ENCODE data around the gene CNGA4.
"Not testable (repeated sequence)": the region's sequence is repeated elsewhere in the genome, so short reads cannot be mapped to it uniquely, and the experiment has no call there.

CNGA4 gene

GRCh38 chr11:6268820-6269219 lies 29.9 kb downstream of the CNGA4 start:
- Histone ChIP-seq H3K27ac (ENCODE audit: low read depth, low read length) (no peak overlapping the region), H3K4me3 (ENCODE audit: low read depth, low read length) (no peak overlapping the region), H3K9ac (ENCODE audit: low read length) (no peak overlapping the region), H3K27me3 (ENCODE audit: control insufficient read depth, insufficient read depth, low read length) (peaks cover 11% of the 10 kb centered on the region; the same call in 1 of the 2 replicates), H3K9me3 (ENCODE audit: control insufficient read depth, insufficient read depth, low read depth, low read length) (no peaks in the 10 kb centered on the region), H3K36me3 (ENCODE audit: control insufficient read depth, insufficient read depth, low read length) (no peaks in the 10 kb centered on the region), H3K4me1 (ENCODE audit: control insufficient read depth, insufficient read depth, low read length) (no peaks in the 10 kb centered on the region)

- H3K9me3 ChIP-seq (ENCODE audit: control insufficient read depth, insufficient read depth, low read depth, low read length) = no peaks in the 10 kb centered on the region
- H3K9ac ChIP-seq (ENCODE audit: low read length) = no peak overlapping the region
- H3K4me1 ChIP-seq (ENCODE audit: control insufficient read depth, insufficient read depth, low read length) = no peaks in the 10 kb centered on the region
- H3K27me3 ChIP-seq (ENCODE audit: control insufficient read depth, insufficient read depth, low read length) = peaks cover 9% of the 10 kb centered on the region; the same call in 1 of the 2 replicates
- H3K36me3 ChIP-seq (ENCODE audit: control insufficient read depth, insufficient read depth, low read length) = no peaks in the 10 kb centered on the region
- H3K4me3 ChIP-seq (ENCODE audit: low read depth, low read length) = no peak overlapping the region
- H3K27ac ChIP-seq (ENCODE audit: low read depth, low read length) = no peak overlapping the region
Measured at GRCh38 chr11:6269994-6270393, 31.1 kb downstream of the CNGA4 start.

- Histone ChIP-seq H3K27me3 (ENCODE audit: control insufficient read depth, insufficient read depth, low read length) (peaks cover 7% of the 10 kb centered on the region; the same call in 1 of the 2 replicates), H3K36me3 (ENCODE audit: control insufficient read depth, insufficient read depth, low read length) (no peaks in the 10 kb centered on the region)
Measured at GRCh38 chr11:6270584-6271246, 31.8 kb downstream of the CNGA4 start.

GRCh38 chr11:6271598-6271997 lies 32.7 kb downstream of the CNGA4 start:
- H3K9me3 ChIP-seq (ENCODE audit: control insufficient read depth, insufficient read depth, low read depth, low read length) = no peaks in the 10 kb centered on the region
- no peak overlapping the region for H3K4me3 ChIP-seq (ENCODE audit: low read depth, low read length)
- H3K27ac ChIP-seq (ENCODE audit: low read depth, low read length) = no peak overlapping the region
- H3K4me1 ChIP-seq (ENCODE audit: control insufficient read depth, insufficient read depth, low read length) = no peaks in the 10 kb centered on the region
- peaks cover 9% of the 10 kb centered on the region; the same call in 1 of the 2 replicates for H3K27me3 ChIP-seq (ENCODE audit: control insufficient read depth, insufficient read depth, low read length)
- no peaks in the 10 kb centered on the region for H3K36me3 ChIP-seq (ENCODE audit: control insufficient read depth, insufficient read depth, low read length)
- H3K9ac ChIP-seq (ENCODE audit: low read length) = no peak overlapping the region

More at GRCh38 chr11:6270584-6271246, 31.8 kb downstream of the CNGA4 start:
- H3K4me1 ChIP-seq (ENCODE audit: control insufficient read depth, insufficient read depth, low read length) = no peaks in the 10 kb centered on the region
- H3K9me3 ChIP-seq (ENCODE audit: control insufficient read depth, insufficient read depth, low read depth, low read length) = no peaks in the 10 kb centered on the region
- H3K9ac ChIP-seq (ENCODE audit: low read length) = no peak overlapping the region
- no peak overlapping the region for H3K4me3 ChIP-seq (ENCODE audit: low read depth, low read length)
- H3K27ac ChIP-seq (ENCODE audit: low read depth, low read length) = no peak overlapping the region

- Histone ChIP-seq H3K27ac (ENCODE audit: low read depth, low read length) (no peak overlapping the region), H3K9me3 (ENCODE audit: control insufficient read depth, insufficient read depth, low read depth, low read length) (no peaks in the 10 kb centered on the region), H3K27me3 (ENCODE audit: control insufficient read depth, insufficient read depth, low read length) (peaks cover 9% of the 10 kb centered on the region; the same call in 1 of the 2 replicates), H3K36me3 (ENCODE audit: control insufficient read depth, insufficient read depth, low read length) (no peaks in the 10 kb centered on the region), H3K4me1 (ENCODE audit: control insufficient read depth, insufficient read depth, low read length) (no peaks in the 10 kb centered on the region), H3K4me3 (ENCODE audit: low read depth, low read length) (no peak overlapping the region), H3K9ac (ENCODE audit: low read length) (no peak overlapping the region)
Measured at GRCh38 chr11:6273188-6273587, 34.3 kb downstream of the CNGA4 start.

- not testable (repeated sequence) for H3K9me3 ChIP-seq (ENCODE audit: control insufficient read depth, insufficient read depth, low read depth, low read length); H3K4me3 ChIP-seq (ENCODE audit: low read depth, low read length); H3K9ac ChIP-seq (ENCODE audit: low read length); H3K4me1 ChIP-seq (ENCODE audit: control insufficient read depth, insufficient read depth, low read length); H3K27ac ChIP-seq (ENCODE audit: low read depth, low read length); H3K36me3 ChIP-seq (ENCODE audit: control insufficient read depth, insufficient read depth, low read length)
- peaks cover 62% of the 10 kb centered on the region for H3K27me3 ChIP-seq (ENCODE audit: control insufficient read depth, insufficient read depth, low read length)
Measured at GRCh38 chr11:6280809-6281208, 41.9 kb downstream of the CNGA4 start.

GRCh38 chr11:6283453-6284023 lies 44.6 kb downstream of the CNGA4 start:
- H3K27me3 ChIP-seq (ENCODE audit: control insufficient read depth, insufficient read depth, low read length) = peaks cover 84% of the 10 kb centered on the region

GRCh38 chr11:6284250-6284649 lies 45.4 kb downstream of the CNGA4 start:
- Histone ChIP-seq H3K4me1 (ENCODE audit: control insufficient read depth, insufficient read depth, low read length) (peaks cover 22% of the 10 kb centered on the region), H3K4me3 (ENCODE audit: low read depth, low read length) (no peak overlapping the region), H3K36me3 (ENCODE audit: control insufficient read depth, insufficient read depth, low read length) (no peaks in the 10 kb centered on the region), H3K9ac (ENCODE audit: low read length) (no peak overlapping the region), H3K27me3 (ENCODE audit: control insufficient read depth, insufficient read depth, low read length) (peaks cover 85% of the 10 kb centered on the region), H3K27ac (ENCODE audit: low read depth, low read length) (no peak overlapping the region), H3K9me3 (ENCODE audit: control insufficient read depth, insufficient read depth, low read depth, low read length) (no peaks in the 10 kb centered on the region)

More at GRCh38 chr11:6283453-6284023, 44.6 kb downstream of the CNGA4 start:
- Histone ChIP-seq H3K4me3 (ENCODE audit: low read depth, low read length) (no peak overlapping the region), H3K36me3 (ENCODE audit: control insufficient read depth, insufficient read depth, low read length) (no peaks in the 10 kb centered on the region), H3K9ac (ENCODE audit: low read length) (no peak overlapping the region), H3K27ac (ENCODE audit: low read depth, low read length) (no peak overlapping the region), H3K9me3 (ENCODE audit: control insufficient read depth, insufficient read depth, low read depth, low read length) (no peaks in the 10 kb centered on the region), H3K4me1 (ENCODE audit: control insufficient read depth, insufficient read depth, low read length) (peaks cover 17% of the 10 kb centered on the region)

GRCh38 chr11:6285019-6285418 lies 46.1 kb downstream of the CNGA4 start:
- Histone ChIP-seq H3K4me1 (ENCODE audit: control insufficient read depth, insufficient read depth, low read length) (peaks cover 26% of the 10 kb centered on the region), H3K27ac (ENCODE audit: low read depth, low read length) (no peak overlapping the region), H3K9me3 (ENCODE audit: control insufficient read depth, insufficient read depth, low read depth, low read length) (no peaks in the 10 kb centered on the region), H3K4me3 (ENCODE audit: low read depth, low read length) (no peak overlapping the region), H3K36me3 (ENCODE audit: control insufficient read depth, insufficient read depth, low read length) (no peaks in the 10 kb centered on the region), H3K9ac (ENCODE audit: low read length) (no peak overlapping the region), H3K27me3 (ENCODE audit: control insufficient read depth, insufficient read depth, low read length) (peaks cover 89% of the 10 kb centered on the region)

Data from HUES6 (cell line).